GM12878 (cell line): ENCODE results near the gene GRHL1. TPM values are rescaled to one million over a fixed set of nuclear protein-coding genes. Genes with fewer than 3 reads are reported as not detected.

Experiments
- ATF7 ChIP-seq: fragments of 450-650 bp; IDR thresholded peaks from 2 replicates; pipeline ENCODE4 v1.6.1; 2016; ENCODE audit warnings: low read depth, mild to moderate bottlenecking
- BACH1 ChIP-seq: fragments of 450-650 bp; IDR thresholded peaks from 2 replicates; pipeline ENCODE4 v1.6.1; 2017; ENCODE audit warnings: mild to moderate bottlenecking, borderline replicate concordance
- DPF2 ChIP-seq: fragments of 450-650 bp; IDR thresholded peaks from 2 replicates; pipeline ENCODE4 v1.6.1; 2017; ENCODE audit warnings: mild to moderate bottlenecking
- EGR1 ChIP-seq, 2 experiments: IDR thresholded peaks; 1 replicate in 1 of 2; 2 replicates in 1 of 2; pipeline ENCODE4 v1.6.1; 2011 to 2012; ENCODE audit warnings: low read depth in 2 of 2, low read length in 2 of 2, borderline replicate concordance in 1 of 2, mild to moderate bottlenecking in 1 of 2, moderate library complexity in 1 of 2
- GATAD2B ChIP-seq: fragments of 450-650 bp; conservative IDR thresholded peaks from 2 replicates; pipeline ENCODE4 v1.6.1; 2017; ENCODE audit warnings: low read depth, mild to moderate bottlenecking, moderate library complexity
- HDAC2 ChIP-seq: fragments of 200-600 bp; sonication (generic); IDR thresholded peaks from 2 replicates; pipeline ENCODE4 v1.6.1; 2017
- MAX ChIP-seq: IDR thresholded peaks from 2 replicates; pipeline ENCODE4 v1.6.1; 2012; ENCODE audit warnings: low read depth, low read length, improper control_type of control experiment
- MEF2A ChIP-seq: IDR thresholded peaks from 2 replicates; pipeline ENCODE4 v1.6.1; 2011; ENCODE audit warnings: low read depth, mild to moderate bottlenecking, low read length, moderate library complexity; ENCODE audit not compliant: insufficient read depth
- MTA3 ChIP-seq: IDR thresholded peaks from 2 replicates; pipeline ENCODE4 v1.6.1; 2012; ENCODE audit warnings: low read length, inconsistent platforms, borderline replicate concordance
- NFYA ChIP-seq: IDR thresholded peaks from 2 replicates; pipeline ENCODE4 v1.6.1; 2011; ENCODE audit warnings: low read depth, mild to moderate bottlenecking, low read length, improper control_type of control experiment, borderline replicate concordance
- NFYB ChIP-seq: IDR thresholded peaks from 2 replicates; pipeline ENCODE4 v1.6.1; 2011; ENCODE audit warnings: low read depth, mild to moderate bottlenecking, low read length, improper control_type of control experiment, moderate library complexity; ENCODE audit not compliant: insufficient read depth
- PAX8 ChIP-seq: fragments of 450-650 bp; IDR thresholded peaks from 2 replicates; pipeline ENCODE4 v1.6.1; 2017; ENCODE audit warnings: mild to moderate bottlenecking, moderate library complexity
- SMARCA5 ChIP-seq: fragments of 450-650 bp; IDR thresholded peaks from 2 replicates; pipeline ENCODE4 v1.6.1; 2017; ENCODE audit warnings: mild to moderate bottlenecking
- ZBED1 ChIP-seq: IDR thresholded peaks from 2 replicates; pipeline ENCODE4 v1.6.1; 2016; ENCODE audit warnings: borderline replicate concordance
- polyA plus RNA-seq, 11 experiments: library from polyadenylated mRNA; depleted of rRNA in 4 of 11; unstranded in 6 of 11; stranded (reverse) in 5 of 11; fragments of >200 nt; fragmentation: Nextera tagmentation in 4 of 11; fragmentation: Illumina TruSeq in 1 of 11; extraction: Ambion mirVana in 4 of 11; extraction: Trizol in 1 of 11; gene quantifications; 1 replicate in 1 of 11; 2 replicates in 10 of 11; pipeline versions ENCODE4 v1.2.1 to v1.2.3, GENCODE V29; 2011 to 2016; ENCODE audit warnings: inconsistent platforms in 2 of 11, missing spikeins in 2 of 11, low read depth in 1 of 11
- total RNA-seq, 4 experiments: library from RNA; depleted of rRNA in 3 of 4; stranded (reverse); fragments of >200 nt in 3 of 4; fragmentation: Illumina TruSeq in 1 of 4; extraction: Trizol in 1 of 4; gene quantifications; 2 replicates each; pipeline versions ENCODE4 v1.2.1 to v1.2.3, GENCODE V29; 2013 to 2021
- TF ChIP-seq, protein P1 (sequence below): fragments of 450-650 bp; IDR thresholded peaks from 2 replicates; pipeline ENCODE4 v1.6.1; 2018; ENCODE audit warnings: mild to moderate bottlenecking, low read depth, moderate library complexity; ENCODE audit not compliant: partially characterized antibody
- TF ChIP-seq, protein P2 (sequence below): fragments of 450-650 bp; IDR thresholded peaks from 2 replicates; pipeline ENCODE4 v1.6.1; 2017; ENCODE audit warnings: mild to moderate bottlenecking, moderate library complexity
- TF ChIP-seq, protein P3 (sequence below): fragments of 450-650 bp; IDR thresholded peaks from 2 replicates; pipeline ENCODE4 v1.6.1; 2017; ENCODE audit warnings: antibody characterized with exemption, mild to moderate bottlenecking, moderate library complexity

GRHL1 gene
- total and polyA plus RNA-seq, 10 of the 15 experiments (the other 5 are each of a cell fraction or from before 2014, with no cell fraction given): 0.09 to 0.81 (median 0.28) TPM; not detected in 1

GRCh38 chr2:10043256-10043905 is 91.9 kb downstream of the GRHL1 start, which contains the start of gene KLF11 (continued):
- TF ChIP-seq, protein P1, sequence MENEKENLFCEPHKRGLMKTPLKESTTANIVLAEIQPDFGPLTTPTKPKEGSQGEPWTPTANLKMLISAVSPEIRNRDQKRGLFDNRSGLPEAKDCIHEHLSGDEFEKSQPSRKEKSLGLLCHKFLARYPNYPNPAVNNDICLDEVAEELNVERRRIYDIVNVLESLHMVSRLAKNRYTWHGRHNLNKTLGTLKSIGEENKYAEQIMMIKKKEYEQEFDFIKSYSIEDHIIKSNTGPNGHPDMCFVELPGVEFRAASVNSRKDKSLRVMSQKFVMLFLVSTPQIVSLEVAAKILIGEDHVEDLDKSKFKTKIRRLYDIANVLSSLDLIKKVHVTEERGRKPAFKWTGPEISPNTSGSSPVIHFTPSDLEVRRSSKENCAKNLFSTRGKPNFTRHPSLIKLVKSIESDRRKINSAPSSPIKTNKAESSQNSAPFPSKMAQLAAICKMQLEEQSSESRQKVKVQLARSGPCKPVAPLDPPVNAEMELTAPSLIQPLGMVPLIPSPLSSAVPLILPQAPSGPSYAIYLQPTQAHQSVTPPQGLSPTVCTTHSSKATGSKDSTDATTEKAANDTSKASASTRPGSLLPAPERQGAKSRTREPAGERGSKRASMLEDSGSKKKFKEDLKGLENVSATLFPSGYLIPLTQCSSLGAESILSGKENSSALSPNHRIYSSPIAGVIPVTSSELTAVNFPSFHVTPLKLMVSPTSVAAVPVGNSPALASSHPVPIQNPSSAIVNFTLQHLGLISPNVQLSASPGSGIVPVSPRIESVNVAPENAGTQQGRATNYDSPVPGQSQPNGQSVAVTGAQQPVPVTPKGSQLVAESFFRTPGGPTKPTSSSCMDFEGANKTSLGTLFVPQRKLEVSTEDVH: no peak
- TF ChIP-seq, protein P2, sequence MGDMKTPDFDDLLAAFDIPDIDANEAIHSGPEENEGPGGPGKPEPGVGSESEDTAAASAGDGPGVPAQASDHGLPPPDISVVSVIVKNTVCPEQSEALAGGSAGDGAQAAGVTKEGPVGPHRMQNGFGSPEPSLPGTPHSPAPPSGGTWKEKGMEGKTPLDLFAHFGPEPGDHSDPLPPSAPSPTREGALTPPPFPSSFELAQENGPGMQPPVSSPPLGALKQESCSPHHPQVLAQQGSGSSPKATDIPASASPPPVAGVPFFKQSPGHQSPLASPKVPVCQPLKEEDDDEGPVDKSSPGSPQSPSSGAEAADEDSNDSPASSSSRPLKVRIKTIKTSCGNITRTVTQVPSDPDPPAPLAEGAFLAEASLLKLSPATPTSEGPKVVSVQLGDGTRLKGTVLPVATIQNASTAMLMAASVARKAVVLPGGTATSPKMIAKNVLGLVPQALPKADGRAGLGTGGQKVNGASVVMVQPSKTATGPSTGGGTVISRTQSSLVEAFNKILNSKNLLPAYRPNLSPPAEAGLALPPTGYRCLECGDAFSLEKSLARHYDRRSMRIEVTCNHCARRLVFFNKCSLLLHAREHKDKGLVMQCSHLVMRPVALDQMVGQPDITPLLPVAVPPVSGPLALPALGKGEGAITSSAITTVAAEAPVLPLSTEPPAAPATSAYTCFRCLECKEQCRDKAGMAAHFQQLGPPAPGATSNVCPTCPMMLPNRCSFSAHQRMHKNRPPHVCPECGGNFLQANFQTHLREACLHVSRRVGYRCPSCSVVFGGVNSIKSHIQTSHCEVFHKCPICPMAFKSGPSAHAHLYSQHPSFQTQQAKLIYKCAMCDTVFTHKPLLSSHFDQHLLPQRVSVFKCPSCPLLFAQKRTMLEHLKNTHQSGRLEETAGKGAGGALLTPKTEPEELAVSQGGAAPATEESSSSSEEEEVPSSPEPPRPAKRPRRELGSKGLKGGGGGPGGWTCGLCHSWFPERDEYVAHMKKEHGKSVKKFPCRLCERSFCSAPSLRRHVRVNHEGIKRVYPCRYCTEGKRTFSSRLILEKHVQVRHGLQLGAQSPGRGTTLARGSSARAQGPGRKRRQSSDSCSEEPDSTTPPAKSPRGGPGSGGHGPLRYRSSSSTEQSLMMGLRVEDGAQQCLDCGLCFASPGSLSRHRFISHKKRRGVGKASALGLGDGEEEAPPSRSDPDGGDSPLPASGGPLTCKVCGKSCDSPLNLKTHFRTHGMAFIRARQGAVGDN: 0 out of 2 replicates have a peak, but pooled peaks have one; percentile 54
- TF ChIP-seq EGR1 (IDR thresholded peaks at IDR 0.05; ENCODE audit: borderline replicate concordance in 1 of 2, low read depth in 2 of 2, low read length in 2 of 2): no peak
- 0 out of 2 replicates have a peak, but pooled peaks have one; percentile 57 for TF ChIP-seq BACH1
- TF ChIP-seq, protein P3, sequence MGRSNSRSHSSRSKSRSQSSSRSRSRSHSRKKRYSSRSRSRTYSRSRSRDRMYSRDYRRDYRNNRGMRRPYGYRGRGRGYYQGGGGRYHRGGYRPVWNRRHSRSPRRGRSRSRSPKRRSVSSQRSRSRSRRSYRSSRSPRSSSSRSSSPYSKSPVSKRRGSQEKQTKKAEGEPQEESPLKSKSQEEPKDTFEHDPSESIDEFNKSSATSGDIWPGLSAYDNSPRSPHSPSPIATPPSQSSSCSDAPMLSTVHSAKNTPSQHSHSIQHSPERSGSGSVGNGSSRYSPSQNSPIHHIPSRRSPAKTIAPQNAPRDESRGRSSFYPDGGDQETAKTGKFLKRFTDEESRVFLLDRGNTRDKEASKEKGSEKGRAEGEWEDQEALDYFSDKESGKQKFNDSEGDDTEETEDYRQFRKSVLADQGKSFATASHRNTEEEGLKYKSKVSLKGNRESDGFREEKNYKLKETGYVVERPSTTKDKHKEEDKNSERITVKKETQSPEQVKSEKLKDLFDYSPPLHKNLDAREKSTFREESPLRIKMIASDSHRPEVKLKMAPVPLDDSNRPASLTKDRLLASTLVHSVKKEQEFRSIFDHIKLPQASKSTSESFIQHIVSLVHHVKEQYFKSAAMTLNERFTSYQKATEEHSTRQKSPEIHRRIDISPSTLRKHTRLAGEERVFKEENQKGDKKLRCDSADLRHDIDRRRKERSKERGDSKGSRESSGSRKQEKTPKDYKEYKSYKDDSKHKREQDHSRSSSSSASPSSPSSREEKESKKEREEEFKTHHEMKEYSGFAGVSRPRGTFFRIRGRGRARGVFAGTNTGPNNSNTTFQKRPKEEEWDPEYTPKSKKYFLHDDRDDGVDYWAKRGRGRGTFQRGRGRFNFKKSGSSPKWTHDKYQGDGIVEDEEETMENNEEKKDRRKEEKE: no peak
- TF ChIP-seq DPF2: 0 out of 2 replicates have a peak, but pooled peaks have one; percentile 34
- no peak for TF ChIP-seq MTA3
- TF ChIP-seq NFYB: peak; percentile 86
- peak; percentile 80 for TF ChIP-seq SMARCA5
- no peak for TF ChIP-seq ATF7
- TF ChIP-seq NFYA: no peak
- no peak for TF ChIP-seq MEF2A
- TF ChIP-seq GATAD2B: peak; percentile 52; the same call in 1 of the 2 replicates
- no peak for TF ChIP-seq PAX8
- TF ChIP-seq ZBED1: no peak
- TF ChIP-seq HDAC2: no peak
- 0 out of 2 replicates have a peak, but pooled peaks have one; percentile 64 for TF ChIP-seq MAX
